ENCODE data around the gene TTC13. TPM values are rescaled to one million over a fixed set of nuclear protein-coding genes. Genes with fewer than 3 reads are reported as not detected.

Gene TTC13
- total and polyA plus RNA-seq, 2 of the 13 experiments (the other 11 are each of a cell fraction or from before 2014, with no cell fraction given) = 5.8 to 15.9 TPM

DNA sequence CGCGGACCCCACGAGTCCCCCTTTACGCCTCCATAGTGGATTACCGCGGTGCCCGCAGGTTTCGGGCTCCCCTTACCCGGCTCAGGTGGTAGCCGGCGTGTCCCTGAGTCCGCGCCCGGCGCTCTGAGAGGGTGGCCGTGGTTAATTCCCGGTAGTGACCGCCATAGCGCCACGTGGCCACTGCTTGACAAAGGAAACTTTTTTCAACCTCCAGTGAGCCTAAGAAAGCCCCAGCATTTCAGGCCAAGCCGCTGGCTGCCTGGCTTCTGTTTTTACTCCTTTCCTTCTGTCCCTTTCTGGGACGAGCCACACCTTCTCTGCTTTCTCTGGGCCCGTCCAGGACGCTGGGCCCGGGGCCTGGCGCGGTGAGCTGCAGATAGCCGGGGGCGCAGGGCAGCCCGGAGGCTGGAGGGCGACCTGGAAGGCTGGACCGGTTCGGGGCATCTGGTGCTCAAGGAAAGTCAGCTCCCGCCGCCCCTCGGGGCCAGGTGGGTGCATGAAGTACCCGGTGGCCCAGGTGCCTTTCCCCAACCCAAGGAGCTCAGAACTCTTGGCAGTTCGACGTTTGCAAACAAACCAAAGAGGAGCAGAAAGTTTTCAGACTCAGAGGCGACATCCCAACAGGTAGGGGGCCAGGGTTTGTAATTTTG is 109.8 kb downstream of the TTC13 start (continued):
- TF ChIP-seq, protein P1, sequence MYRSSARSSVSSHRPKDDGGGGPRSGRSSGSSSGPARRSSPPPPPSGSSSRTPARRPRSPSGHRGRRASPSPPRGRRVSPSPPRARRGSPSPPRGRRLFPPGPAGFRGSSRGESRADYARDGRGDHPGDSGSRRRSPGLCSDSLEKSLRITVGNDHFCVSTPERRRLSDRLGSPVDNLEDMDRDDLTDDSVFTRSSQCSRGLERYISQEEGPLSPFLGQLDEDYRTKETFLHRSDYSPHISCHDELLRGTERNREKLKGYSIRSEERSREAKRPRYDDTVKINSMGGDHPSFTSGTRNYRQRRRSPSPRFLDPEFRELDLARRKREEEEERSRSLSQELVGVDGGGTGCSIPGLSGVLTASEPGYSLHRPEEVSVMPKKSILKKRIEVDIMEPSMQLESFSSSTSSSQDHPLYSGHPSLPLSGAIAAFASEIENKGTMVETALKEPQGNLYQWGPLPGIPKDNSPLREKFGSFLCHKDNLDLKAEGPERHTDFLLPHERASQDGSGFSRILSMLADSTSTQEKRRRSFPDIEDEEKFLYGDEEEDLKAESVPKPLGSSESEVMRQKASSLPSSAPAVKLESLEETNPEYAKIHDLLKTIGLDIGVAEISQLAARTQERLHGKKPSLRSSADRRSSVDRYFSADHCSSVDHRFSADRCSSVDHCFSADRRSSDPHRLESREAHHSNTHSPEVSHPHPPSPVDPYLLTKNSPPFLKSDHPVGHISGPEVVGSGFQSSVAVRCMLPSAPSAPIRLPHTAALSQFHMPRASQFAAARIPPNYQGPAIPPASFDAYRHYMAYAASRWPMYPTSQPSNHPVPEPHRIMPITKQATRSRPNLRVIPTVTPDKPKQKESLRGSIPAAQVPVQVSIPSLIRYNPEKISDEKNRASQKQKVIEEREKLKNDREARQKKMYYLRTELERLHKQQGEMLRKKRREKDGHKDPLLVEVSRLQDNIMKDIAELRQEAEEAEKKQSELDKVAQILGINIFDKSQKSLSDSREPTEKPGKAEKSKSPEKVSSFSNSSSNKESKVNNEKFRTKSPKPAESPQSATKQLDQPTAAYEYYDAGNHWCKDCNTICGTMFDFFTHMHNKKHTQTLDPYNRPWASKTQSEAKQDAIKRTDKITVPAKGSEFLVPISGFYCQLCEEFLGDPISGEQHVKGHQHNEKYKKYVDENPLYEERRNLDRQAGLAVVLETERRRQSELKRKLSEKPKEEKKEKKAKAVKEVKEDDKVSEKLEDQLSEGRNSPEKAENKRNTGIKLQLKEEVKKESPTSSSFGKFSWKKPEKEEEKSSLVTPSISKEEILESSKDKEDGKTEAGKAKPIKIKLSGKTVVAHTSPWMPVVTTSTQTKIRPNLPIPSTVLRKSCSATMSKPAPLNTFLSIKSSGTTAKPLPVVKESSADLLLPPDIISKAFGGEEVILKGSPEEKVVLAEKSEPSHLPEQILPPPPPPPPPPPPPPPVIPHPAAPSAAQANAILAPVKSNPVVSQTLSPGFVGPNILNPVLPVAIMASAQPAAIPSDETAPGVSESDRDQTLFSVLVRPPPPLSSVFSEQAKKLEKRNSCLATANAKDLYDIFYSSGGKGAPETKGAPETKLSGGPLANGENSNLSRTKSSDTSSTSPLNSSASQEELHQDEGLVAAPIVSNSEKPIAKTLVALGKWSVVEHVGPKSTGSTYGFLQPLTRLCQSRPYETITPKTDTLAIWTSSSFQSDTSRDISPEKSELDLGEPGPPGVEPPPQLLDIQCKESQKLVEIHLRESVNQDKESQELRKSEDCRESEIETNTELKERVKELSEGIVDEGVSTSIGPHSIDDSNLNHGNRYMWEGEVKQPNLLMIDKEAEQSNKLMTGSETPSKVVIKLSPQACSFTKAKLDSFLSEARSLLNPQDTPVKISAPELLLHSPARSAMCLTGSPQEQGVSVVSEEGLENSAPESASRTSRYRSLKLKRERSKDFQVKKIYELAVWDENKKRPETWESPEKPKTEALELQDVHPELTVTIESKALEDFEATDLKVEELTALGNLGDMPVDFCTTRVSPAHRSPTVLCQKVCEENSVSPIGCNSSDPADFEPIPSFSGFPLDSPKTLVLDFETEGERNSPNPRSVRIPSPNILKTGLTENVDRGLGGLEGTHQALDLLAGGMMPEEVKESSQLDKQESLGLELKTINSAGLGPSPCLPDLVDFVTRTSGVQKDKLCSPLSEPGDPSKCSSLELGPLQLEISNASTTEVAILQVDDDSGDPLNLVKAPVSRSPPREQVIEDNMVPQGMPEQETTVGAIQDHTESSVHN (CRISPR knock-in tag; IDR thresholded peaks at IDR 0.05) = no peak
- TF ChIP-seq ZNF17 (CRISPR knock-in tag; IDR thresholded peaks at IDR 0.05) (no peak), MBD4 (IDR thresholded peaks at IDR 0.05; ENCODE audit: borderline replicate concordance, low read length) (no peak), ZBTB49 (CRISPR knock-in tag; IDR thresholded peaks at IDR 0.05; ENCODE audit: borderline replicate concordance) (no peak), FOXO4 (CRISPR knock-in tag; conservative IDR thresholded peaks at IDR 0.05) (0 out of 2 replicates have a peak, but pooled peaks have one; percentile 80), CTCF (CRISPR knock-in tag; IDR thresholded peaks at IDR 0.05) (no peak), TERF1 (CRISPR knock-in tag; IDR thresholded peaks at IDR 0.05) (no peak)
- TF ChIP-seq, protein P2, sequence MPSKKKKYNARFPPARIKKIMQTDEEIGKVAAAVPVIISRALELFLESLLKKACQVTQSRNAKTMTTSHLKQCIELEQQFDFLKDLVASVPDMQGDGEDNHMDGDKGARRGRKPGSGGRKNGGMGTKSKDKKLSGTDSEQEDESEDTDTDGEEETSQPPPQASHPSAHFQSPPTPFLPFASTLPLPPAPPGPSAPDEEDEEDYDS (CRISPR knock-in tag; IDR thresholded peaks at IDR 0.05) = no peak
- TF ChIP-seq, protein P3, sequence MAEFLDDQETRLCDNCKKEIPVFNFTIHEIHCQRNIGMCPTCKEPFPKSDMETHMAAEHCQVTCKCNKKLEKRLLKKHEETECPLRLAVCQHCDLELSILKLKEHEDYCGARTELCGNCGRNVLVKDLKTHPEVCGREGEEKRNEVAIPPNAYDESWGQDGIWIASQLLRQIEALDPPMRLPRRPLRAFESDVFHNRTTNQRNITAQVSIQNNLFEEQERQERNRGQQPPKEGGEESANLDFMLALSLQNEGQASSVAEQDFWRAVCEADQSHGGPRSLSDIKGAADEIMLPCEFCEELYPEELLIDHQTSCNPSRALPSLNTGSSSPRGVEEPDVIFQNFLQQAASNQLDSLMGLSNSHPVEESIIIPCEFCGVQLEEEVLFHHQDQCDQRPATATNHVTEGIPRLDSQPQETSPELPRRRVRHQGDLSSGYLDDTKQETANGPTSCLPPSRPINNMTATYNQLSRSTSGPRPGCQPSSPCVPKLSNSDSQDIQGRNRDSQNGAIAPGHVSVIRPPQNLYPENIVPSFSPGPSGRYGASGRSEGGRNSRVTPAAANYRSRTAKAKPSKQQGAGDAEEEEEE (CRISPR knock-in tag; IDR thresholded peaks at IDR 0.05; ENCODE audit: borderline replicate concordance) = no peak
